Measurements from ENCODE around the gene ACYP2. TPM values are rescaled to one million over a fixed set of nuclear protein-coding genes. Genes with fewer than 3 reads are reported as not detected.

Gene ACYP2
- total and polyA plus RNA-seq, 11 donors, result 39.7 to 107 (median 53.2) TPM

- no peak overlapping the region for H3K4me3 ChIP-seq
- no peaks in the 10 kb centered on the region for H3K27me3 ChIP-seq
- TF ChIP-seq CTCF (IDR thresholded peaks at IDR 0.05) (no peak), POLR2A (IDR thresholded peaks at IDR 0.05) (no peak)
- no peak for ATAC-seq
- WGBS, 4 donors, result 85 to 88% (median 86%) methylated on average over 6 of the region's 6 CpGs
- H3K27ac ChIP-seq, result no peak overlapping the region
- intact Hi-C loops (cut with DNase I), result no loop called here
- no peaks in the 10 kb centered on the region for H3K36me3 ChIP-seq
- DNase-seq, result no peak
- H3K9me3 ChIP-seq, result no peaks in the 10 kb centered on the region
- H3K4me1 ChIP-seq, result peaks cover 0 to 5% (median 0%) of the 10 kb centered on the region in 12 donors
Measured at GRCh38 chr2:54308186-54308585, 192.8 kb downstream of the ACYP2 start.

DNA sequence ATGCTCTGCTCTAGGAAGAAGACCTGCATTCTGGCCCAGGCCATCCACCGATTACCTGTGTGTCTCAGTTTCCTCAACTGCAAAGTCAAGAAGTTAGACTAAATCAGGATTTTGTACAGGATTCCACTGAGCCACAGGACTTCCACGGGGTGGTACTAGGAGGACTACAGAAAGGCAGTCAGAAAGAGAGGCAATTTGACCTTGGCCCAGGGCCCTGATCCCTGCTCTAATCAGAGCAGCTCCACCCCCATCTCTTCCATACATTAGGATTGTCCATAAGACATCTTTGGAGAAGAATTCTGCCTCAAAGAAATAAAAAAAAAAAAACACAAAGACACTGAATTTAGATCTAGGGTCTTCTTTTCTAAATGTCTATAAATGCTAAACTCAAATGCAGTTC, 193.4 kb downstream of the ACYP2 start:
- intact Hi-C loops (cut with DNase I), result no loop called here
- WGBS, 4 donors, result 75 to 82% (median 79%) methylated on average over 2 of the region's 2 CpGs
- H3K27me3 ChIP-seq, result no peaks in the 10 kb centered on the region
- TF ChIP-seq POLR2A (IDR thresholded peaks at IDR 0.05) (no peak), CTCF (IDR thresholded peaks at IDR 0.05) (no peak)
- H3K4me3 ChIP-seq, result no peak overlapping the region
- no peaks in the 10 kb centered on the region for H3K36me3 ChIP-seq
- no peak for ATAC-seq
- H3K4me1 ChIP-seq, result peaks cover 0 to 5% (median 0%) of the 10 kb centered on the region in 12 donors
- DNase-seq, result no peak
- no peak overlapping the region for H3K27ac ChIP-seq
- no peaks in the 10 kb centered on the region for H3K9me3 ChIP-seq

GRCh38 chr2:54310311-54310710, 194.9 kb downstream of the ACYP2 start:
- H3K27me3 ChIP-seq, result no peaks in the 10 kb centered on the region
- no peaks in the 10 kb centered on the region for H3K36me3 ChIP-seq
- no peak for DNase-seq
- intact Hi-C loops (cut with DNase I), result loop anchor here in 1 of 10 donors (10.0 kb wide), 1 partner anchor 86 kb away; no protein-coding TSS in a partner anchor
- H3K4me3 ChIP-seq, result no peak overlapping the region
- peak in 3 of 4 donors; percentile 39 to 68 (median 67) for ATAC-seq
- TF ChIP-seq POLR2A (IDR thresholded peaks at IDR 0.05) (no peak), CTCF (IDR thresholded peaks at IDR 0.05) (no peak)
- H3K27ac ChIP-seq, result no peak overlapping the region
- no peaks in the 10 kb centered on the region for H3K9me3 ChIP-seq
- H3K4me1 ChIP-seq, result peaks cover 0 to 5% (median 0%) of the 10 kb centered on the region in 12 donors
- WGBS, 4 donors, result 73 to 84% (median 80%) methylated on average over 3 of the region's 3 CpGs

DNA sequence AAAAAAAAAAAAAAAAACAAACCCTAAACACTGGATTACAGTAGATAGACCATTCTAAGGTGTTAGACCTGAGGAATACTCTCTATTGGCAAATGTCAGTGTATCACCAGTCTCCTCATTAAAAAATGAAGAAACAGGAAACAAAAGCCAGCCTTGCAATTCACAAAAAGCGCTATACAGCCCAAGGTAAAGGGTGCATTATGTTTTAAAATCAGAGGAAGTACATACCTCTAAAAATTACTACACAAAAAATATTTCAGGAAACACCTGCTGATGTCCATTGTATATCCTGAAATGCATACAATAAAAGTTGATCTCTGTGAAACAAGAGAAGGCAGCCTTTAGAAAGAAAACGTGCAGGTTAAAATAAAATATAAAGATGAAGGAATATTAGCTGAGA, 195.5 kb downstream of the ACYP2 start:
- intact Hi-C loops (cut with DNase I), result loop anchor here in 1 of 10 donors (10.0 kb wide), 1 partner anchor 86 kb away; no protein-coding TSS in a partner anchor
- no peak for DNase-seq
- ATAC-seq, result no peak
- TF ChIP-seq POLR2A (IDR thresholded peaks at IDR 0.05), result no peak
- TF ChIP-seq CTCF (IDR thresholded peaks at IDR 0.05), result no peak
- peaks cover 0 to 5% (median 0%) of the 10 kb centered on the region in 12 donors for H3K4me1 ChIP-seq
- no peak overlapping the region for H3K4me3 ChIP-seq
- no peaks in the 10 kb centered on the region for H3K27me3 ChIP-seq
- WGBS, 4 donors, result 67 to 83% (median 75%) methylated on average over 2 of the region's 2 CpGs
- H3K27ac ChIP-seq, result no peak overlapping the region
- H3K9me3 ChIP-seq, result peaks cover 0 to 5% (median 0%) of the 10 kb centered on the region in 12 donors
- no peaks in the 10 kb centered on the region for H3K36me3 ChIP-seq
